HEK293 (cell line): ENCODE data around the gene CADM1.

Source experiments
- CTCF ChIA-PET: fragments of 350-600 bp; formaldehyde crosslinking; extraction: SDS; loops from one replicate; lab custom pipeline; 2021; ENCODE audit warnings: antibody characterized with exemption; lab: Yijun Ruan, JAX
- POLR2A ChIA-PET: fragments of 300-600 bp; formaldehyde crosslinking; extraction: SDS; loops from one replicate; lab custom pipeline; 2020; ENCODE audit warnings: antibody characterized with exemption, inconsistent platforms; lab: Yijun Ruan, JAX
- H3K27ac ChIP-seq: fragments of 200-500 bp; sonication (Bioruptor generic); 2 replicates; pipeline ENCODE4 v1.5.1; 2014; ENCODE audit warnings: low read depth, low read length, control low read depth, inconsistent platforms; ENCODE audit errors: extremely low read depth
- H3K36me3 ChIP-seq, 2 experiments: fragments of 200-500 bp in 1 of 2; sonication (Bioruptor generic) in 1 of 2; 1 replicate in 1 of 2; 2 replicates in 1 of 2; pipeline ENCODE4 v1.5.1; 2014 to 2017; ENCODE audit warnings: inconsistent platforms in 2 of 2, low read length in 2 of 2; ENCODE audit not compliant: control insufficient read depth in 2 of 2, insufficient read depth in 1 of 2
- H3K4me1 ChIP-seq: fragments of 200-500 bp; sonication (Bioruptor generic); 2 replicates; pipeline ENCODE4 v1.5.1; 2014; ENCODE audit warnings: mild to moderate bottlenecking, low read length, inconsistent platforms; ENCODE audit not compliant: control insufficient read depth, insufficient read depth
- H3K4me3 ChIP-seq: 2 replicates; pipeline ENCODE4 v1.5.1; 2011; ENCODE audit warnings: low read depth, mild to moderate bottlenecking, control low read depth, low read length, moderate library complexity
- H3K9me3 ChIP-seq: fragments of 200-500 bp; sonication (Bioruptor generic); 2 replicates; pipeline ENCODE4 v1.5.1; 2014; ENCODE audit warnings: low read depth, low read length, inconsistent platforms; ENCODE audit not compliant: control insufficient read depth, insufficient read depth
- GFI1B ChIP-seq: fragments of 450-650 bp; formaldehyde crosslinking; IDR thresholded peaks from 2 replicates; pipeline ENCODE4 v1.5.1; 2016; ENCODE audit warnings: missing biosample characterization, missing genetic modification characterization
- GLIS2 ChIP-seq: fragments of 450-650 bp; formaldehyde crosslinking; IDR thresholded peaks from 2 replicates; pipeline ENCODE4 v1.5.1; 2016; ENCODE audit warnings: missing biosample characterization, missing genetic modification characterization
- PATZ1 ChIP-seq: fragments of 450-650 bp; formaldehyde crosslinking; IDR thresholded peaks from 2 replicates; pipeline ENCODE4 v1.5.1; 2016; ENCODE audit warnings: missing biosample characterization, missing genetic modification characterization
- PRDM1 ChIP-seq: fragments of 450-650 bp; formaldehyde crosslinking; IDR thresholded peaks from 2 replicates; pipeline ENCODE4; 2016; ENCODE audit warnings: missing biosample characterization, missing genetic modification characterization
- SCRT1 ChIP-seq: fragments of 450-650 bp; formaldehyde crosslinking; IDR thresholded peaks from 2 replicates; pipeline ENCODE4 v1.5.1; 2016; ENCODE audit warnings: missing biosample characterization, missing genetic modification characterization, borderline replicate concordance
- SCRT2 ChIP-seq: fragments of 450-650 bp; formaldehyde crosslinking; IDR thresholded peaks from 2 replicates; pipeline ENCODE4 v1.5.1; 2016; ENCODE audit warnings: missing biosample characterization, missing genetic modification characterization
- TCF7L2 ChIP-seq: IDR thresholded peaks from 2 replicates; pipeline ENCODE4 v1.6.1; 2011; ENCODE audit warnings: low read depth, mild to moderate bottlenecking, inconsistent platforms, low read length, moderate library complexity, borderline replicate concordance
- ZBTB10 ChIP-seq: fragments of 450-650 bp; formaldehyde crosslinking; IDR thresholded peaks from 2 replicates; pipeline ENCODE4 v1.5.1; 2016; ENCODE audit warnings: missing biosample characterization, missing genetic modification characterization
- ZBTB48 ChIP-seq: fragments of 450-650 bp; formaldehyde crosslinking; IDR thresholded peaks from 2 replicates; pipeline ENCODE4 v1.5.1; 2016; ENCODE audit warnings: missing biosample characterization, missing genetic modification characterization
- ZBTB8A ChIP-seq: fragments of 450-650 bp; formaldehyde crosslinking; IDR thresholded peaks from 2 replicates; pipeline ENCODE4 v1.5.1; 2016; ENCODE audit warnings: missing biosample characterization, missing genetic modification characterization
- ZIC2 ChIP-seq: fragments of 450-650 bp; formaldehyde crosslinking; IDR thresholded peaks from 2 replicates; pipeline ENCODE4 v1.5.1; 2016; ENCODE audit warnings: missing biosample characterization, missing genetic modification characterization
- ZNF114 ChIP-seq: fragments of 450-650 bp; formaldehyde crosslinking; IDR thresholded peaks from 2 replicates; pipeline ENCODE4 v1.5.0; 2017; ENCODE audit warnings: missing biosample characterization, missing genetic modification characterization
- ZNF146 ChIP-seq: fragments of 450-650 bp; formaldehyde crosslinking; IDR thresholded peaks from 2 replicates; pipeline ENCODE4 v1.5.1; 2016; ENCODE audit warnings: missing biosample characterization, missing genetic modification characterization
- ZNF157 ChIP-seq: fragments of 450-650 bp; formaldehyde crosslinking; IDR thresholded peaks from 2 replicates; pipeline ENCODE4 v1.5.1; 2016; ENCODE audit warnings: missing biosample characterization, missing genetic modification characterization
- ZNF341 ChIP-seq: fragments of 450-650 bp; formaldehyde crosslinking; IDR thresholded peaks from 2 replicates; pipeline ENCODE4; 2016; ENCODE audit warnings: low read depth, missing biosample characterization, missing genetic modification characterization
- ZNF391 ChIP-seq: fragments of 450-650 bp; formaldehyde crosslinking; IDR thresholded peaks from 2 replicates; pipeline ENCODE4 v1.5.1; 2016; ENCODE audit warnings: low read depth, missing biosample characterization, missing genetic modification characterization, borderline replicate concordance
- ZNF398 ChIP-seq: fragments of 450-650 bp; formaldehyde crosslinking; IDR thresholded peaks from 2 replicates; pipeline ENCODE4 v1.5.1; 2017; ENCODE audit warnings: missing biosample characterization, missing genetic modification characterization
- ZNF518A ChIP-seq: fragments of 450-650 bp; formaldehyde crosslinking; conservative IDR thresholded peaks from 2 replicates; pipeline ENCODE4 v1.5.1; 2016; ENCODE audit warnings: low read depth, missing biosample characterization, missing genetic modification characterization
- ZNF660 ChIP-seq: fragments of 450-650 bp; IDR thresholded peaks from 2 replicates; pipeline ENCODE4 v1.5.1; 2018; ENCODE audit warnings: missing biosample characterization, mild to moderate bottlenecking, missing genetic modification characterization
- ZNF692 ChIP-seq: fragments of 450-650 bp; formaldehyde crosslinking; IDR thresholded peaks from 2 replicates; pipeline ENCODE4 v1.5.1; 2016; ENCODE audit warnings: missing biosample characterization, missing genetic modification characterization
- ZXDB ChIP-seq: fragments of 450-650 bp; formaldehyde crosslinking; IDR thresholded peaks from 2 replicates; pipeline ENCODE4 v1.5.1; 2016; ENCODE audit warnings: missing biosample characterization, missing genetic modification characterization

The CADM1 gene

GRCh38 chr11:115505175-115505574, 960 bp upstream of the CADM1 start:
- H3K4me3 ChIP-seq = peak overlapping the region; percentile 69

GRCh38 chr11:115503886-115504275, 334 bp downstream of the CADM1 start:
- H3K4me3 ChIP-seq = peak overlapping the region; percentile 59
- TF ChIP-seq GLIS2 = no peak
- no peak for TF ChIP-seq TCF7L2
- TF ChIP-seq SCRT2 (tag by site-specific recombination) = 0 out of 2 replicates have a peak, but pooled peaks have one; percentile 20
- TF ChIP-seq ZIC2 (tag by site-specific recombination) = no peak
- TF ChIP-seq ZNF341 (tag by site-specific recombination) = peak; percentile 75
- peak; percentile 90 for TF ChIP-seq ZNF398
- 0 out of 2 replicates have a peak, but pooled peaks have one; percentile 33 for TF ChIP-seq ZXDB (tag by site-specific recombination)
- peak; percentile 9; the same call in 1 of the 2 replicates for TF ChIP-seq ZBTB8A (tag by site-specific recombination)
- TF ChIP-seq GFI1B = 0 out of 2 replicates have a peak, but pooled peaks have one; percentile 13
- peak; percentile 47 for TF ChIP-seq ZBTB48 (tag by site-specific recombination)
- no peak for TF ChIP-seq ZNF692
- TF ChIP-seq PATZ1 (tag by site-specific recombination) = peak; percentile 47; the same call in 1 of the 2 replicates
- 0 out of 2 replicates have a peak, but pooled peaks have one; percentile 12 for TF ChIP-seq ZNF146 (tag by site-specific recombination)
- TF ChIP-seq ZNF518A (tag by site-specific recombination) = no peak
- 0 out of 2 replicates have a peak, but pooled peaks have one; percentile 36 for TF ChIP-seq ZNF660
- TF ChIP-seq ZBTB10 (tag by site-specific recombination) = peak; percentile 74; the same call in 1 of the 2 replicates
- TF ChIP-seq ZNF391 (tag by site-specific recombination) = 0 out of 2 replicates have a peak, but pooled peaks have one; percentile 31
- TF ChIP-seq, all 188 proteins: peak for 12
- Histone ChIP-seq H3K4me1 (peaks cover 5% of the 10 kb centered on the region; the same call in 1 of the 2 replicates), H3K36me3 (no peaks in the 10 kb centered on the region), H3K9me3 (no peaks in the 10 kb centered on the region), H3K27ac (peak overlapping the region; percentile 92)
- ChIA-PET POLR2A (interaction anchor here (0.6 to 1.6 kb wide), 23 partner anchors 8 to 331 kb away, joined by 3 to 13 read pairs (median 4); no protein-coding TSS in a partner anchor), CTCF (interaction anchor here (0.9 to 1.3 kb wide), 6 partner anchors 21 to 175 kb away, joined by 3 to 5 read pairs (median 4); no protein-coding TSS in a partner anchor)

More at GRCh38 chr11:115505175-115505574, 960 bp upstream of the CADM1 start:
- H3K27ac ChIP-seq = no peak overlapping the region; the same call in 1 of the 2 replicates
- TF ChIP-seq ZNF157 (no peak), ZNF114 (tag by site-specific recombination) (no peak), SCRT1 (peak; percentile 75), PRDM1 (0 out of 2 replicates have a peak, but pooled peaks have one; percentile 23), SCRT2 (tag by site-specific recombination) (peak; percentile 93)
- no peaks in the 10 kb centered on the region for H3K36me3 ChIP-seq
- no peaks in the 10 kb centered on the region for H3K9me3 ChIP-seq
- ChIA-PET CTCF (interaction anchor here (0.7 to 1.3 kb wide), 9 partner anchors 9 to 289 kb away, joined by 3 to 5 read pairs (median 3); no protein-coding TSS in a partner anchor), POLR2A (interaction anchor here (0.9 to 1.6 kb wide), 7 partner anchors 16 to 174 kb away, joined by 4 to 13 read pairs (median 6); no protein-coding TSS in a partner anchor)
- H3K4me1 ChIP-seq = no peaks in the 10 kb centered on the region
